HFFc6 (cell line): ENCODE measurements around the gene CTF1. TPM values are rescaled to one million over a fixed set of nuclear protein-coding genes. Genes with fewer than 3 reads are reported as not detected.
A peak's percentile ranks its signal among the peaks of the same experiment; 100 is the strongest.

Experiments
- DNase-seq: peaks from one replicate; pipeline ENCODE4 v3.0.0-alpha.2; 2018
- H3K27ac Mint-ChIP-seq: 2 replicates; pipeline ENCODE4 v1.8.0; 2020; ENCODE audit warnings: mild to moderate bottlenecking, mixed read lengths
- H3K27me3 Mint-ChIP-seq: 2 replicates; pipeline ENCODE4 v1.8.0; 2021; ENCODE audit warnings: mild to moderate bottlenecking, moderate library complexity, mixed read lengths; ENCODE audit not compliant: insufficient read depth
- H3K36me3 Mint-ChIP-seq: 2 replicates; pipeline ENCODE4 v1.8.0; 2021; ENCODE audit warnings: low read depth, mixed read lengths
- H3K4me1 Mint-ChIP-seq: 2 replicates; pipeline ENCODE4 v1.8.0; 2020; ENCODE audit warnings: low read depth, mixed read lengths
- H3K4me3 Mint-ChIP-seq: 2 replicates; pipeline ENCODE4 v1.8.0; 2020; ENCODE audit warnings: mild to moderate bottlenecking, moderate library complexity, mixed read lengths
- H3K9me3 Mint-ChIP-seq: 2 replicates; pipeline ENCODE4 v1.8.0; 2020; ENCODE audit warnings: mild to moderate bottlenecking, mixed read lengths
- CTCF ChIP-seq: fragments of 200-600 bp; sonication (generic); IDR thresholded peaks from 2 replicates; pipeline ENCODE4 v1.5.0; 2021; ENCODE audit warnings: antibody characterized with exemption, mild to moderate bottlenecking
- total RNA-seq, 6 experiments: library from RNA; stranded (reverse); fragmentation: NEBNext Ultra II Directional; extraction: Animal tissue kit (Norgen Biotek cat#: 25700); gene quantifications; 2 replicates in 1 of 6; 3 replicates in 5 of 6; pipeline ENCODE4 v1.2.3, GENCODE V29; 2021

CTF1 gene
- total RNA-seq, 6 experiments from 2014 or later: 12.0 to 16.3 (median 14.0) TPM

GRCh38 chr16:30914830-30915229 is 18.4 kb downstream of the CTF1 start:
- no peak overlapping the region for H3K27ac Mint-ChIP-seq
- no peaks in the 10 kb centered on the region for H3K4me1 Mint-ChIP-seq
- no peaks in the 10 kb centered on the region; the same call in 1 of the 2 replicates for H3K27me3 Mint-ChIP-seq
- no peak for DNase-seq
- no peak overlapping the region for H3K4me3 Mint-ChIP-seq
- H3K36me3 Mint-ChIP-seq: no peaks in the 10 kb centered on the region
- TF ChIP-seq CTCF: no peak
- H3K9me3 Mint-ChIP-seq: no peaks in the 10 kb centered on the region

DNA sequence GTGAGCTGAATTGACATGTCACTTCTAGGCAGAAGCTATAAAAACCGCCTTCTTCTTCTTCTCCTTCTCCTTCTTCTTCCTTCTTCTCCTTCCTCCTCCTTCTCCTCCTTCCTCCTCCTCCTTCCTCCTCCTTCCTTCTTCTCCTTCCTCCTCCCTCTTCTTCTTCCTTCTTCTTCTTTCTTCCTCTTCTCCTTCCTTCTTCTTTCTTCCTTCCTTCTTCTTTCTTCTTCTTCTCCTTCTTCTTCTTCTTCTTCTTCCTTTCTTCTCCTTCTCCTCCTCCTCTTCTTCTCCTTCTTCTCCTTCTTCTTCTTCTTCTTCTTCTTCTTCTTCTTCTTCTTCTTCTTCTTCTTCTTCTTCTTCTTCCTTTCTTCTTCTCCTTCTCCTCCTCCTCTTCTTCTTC is 22.2 kb downstream of the CTF1 start:
- TF ChIP-seq CTCF: no peak
- H3K27ac Mint-ChIP-seq: no peak overlapping the region
- H3K4me3 Mint-ChIP-seq: no peak overlapping the region
- H3K4me1 Mint-ChIP-seq: peaks cover 13% of the 10 kb centered on the region
- peaks cover 2% of the 10 kb centered on the region; the same call in 1 of the 2 replicates for H3K27me3 Mint-ChIP-seq
- DNase-seq: no peak
- H3K36me3 Mint-ChIP-seq: no peaks in the 10 kb centered on the region
- no peaks in the 10 kb centered on the region for H3K9me3 Mint-ChIP-seq

GRCh38 chr16:30920891-30921290 is 24.5 kb downstream of the CTF1 start:
- TF ChIP-seq CTCF: no peak
- H3K9me3 Mint-ChIP-seq: no peaks in the 10 kb centered on the region
- H3K4me1 Mint-ChIP-seq: peaks cover 23% of the 10 kb centered on the region
- peak overlapping the region; percentile 99; the same call in 1 of the 2 replicates for H3K4me3 Mint-ChIP-seq
- H3K36me3 Mint-ChIP-seq: 0 out of 2 replicates have a peak, but pooled peaks cover 2% of the 10 kb centered on the region
- H3K27ac Mint-ChIP-seq: peak overlapping the region; percentile 62
- no peak for DNase-seq
- H3K27me3 Mint-ChIP-seq: peaks cover 2% of the 10 kb centered on the region; the same call in 1 of the 2 replicates

DNA sequence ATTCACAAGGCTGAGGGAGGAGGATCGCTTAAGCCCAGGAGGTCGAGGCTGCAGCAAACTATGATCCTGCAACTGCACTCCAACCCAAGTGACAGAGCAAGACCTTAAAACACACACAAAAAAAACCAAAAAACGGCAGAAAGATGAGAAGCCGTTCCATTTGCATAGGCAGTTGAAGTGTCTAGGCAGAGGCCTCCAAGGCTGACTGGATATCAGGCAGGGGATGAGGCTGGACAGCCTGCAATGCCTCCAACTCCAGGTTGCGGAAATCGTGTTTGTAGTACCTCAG is 25.0 kb downstream of the CTF1 start:
- no peak for TF ChIP-seq CTCF
- peaks cover 28% of the 10 kb centered on the region for H3K4me1 Mint-ChIP-seq
- DNase-seq: no peak
- H3K4me3 Mint-ChIP-seq: peak overlapping the region; percentile 99
- H3K27ac Mint-ChIP-seq: peak overlapping the region; percentile 100
- H3K27me3 Mint-ChIP-seq: peaks cover 2% of the 10 kb centered on the region; the same call in 1 of the 2 replicates
- H3K36me3 Mint-ChIP-seq: 0 out of 2 replicates have a peak, but pooled peaks cover 7% of the 10 kb centered on the region
- no peaks in the 10 kb centered on the region for H3K9me3 Mint-ChIP-seq

DNA sequence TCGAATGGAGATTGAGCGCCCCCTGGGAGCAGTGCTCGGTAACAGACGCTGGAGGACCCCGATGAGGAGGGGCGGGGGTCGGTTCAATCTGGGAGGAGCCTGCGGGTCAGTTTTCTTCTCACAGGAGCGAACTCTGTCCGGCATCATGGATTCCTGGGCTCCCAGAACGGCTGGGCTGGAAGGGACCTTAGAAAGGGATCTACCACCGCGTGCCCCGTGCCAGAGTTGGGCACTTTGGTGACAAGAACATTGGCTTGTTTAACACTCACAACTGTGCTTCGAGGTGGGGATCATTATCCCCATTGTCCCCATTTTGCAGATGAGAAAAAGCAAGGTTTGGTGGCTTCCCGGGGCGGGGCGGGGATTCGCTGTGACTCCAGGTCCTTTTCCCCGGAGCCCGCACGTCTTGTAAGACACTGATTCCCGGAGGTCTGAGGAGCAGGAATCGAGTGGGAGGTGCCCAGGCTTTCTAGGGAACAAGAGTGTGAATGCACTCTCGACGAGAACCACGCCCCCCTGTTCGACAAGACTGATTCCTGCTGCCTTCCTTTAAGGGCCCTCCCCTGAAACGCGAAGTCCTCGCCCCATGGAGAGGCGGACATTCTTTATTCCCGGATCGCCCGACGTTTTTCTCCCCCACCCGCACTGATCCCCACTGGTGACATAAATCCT is 25.5 kb downstream of the CTF1 start:
- H3K9me3 Mint-ChIP-seq: no peaks in the 10 kb centered on the region
- peak overlapping the region; percentile 99 for H3K4me3 Mint-ChIP-seq
- H3K27me3 Mint-ChIP-seq: peaks cover 2% of the 10 kb centered on the region; the same call in 1 of the 2 replicates

More for the DNA sequence above, 25.5 kb downstream of the CTF1 start:
- peak; percentile 88 for DNase-seq
- peaks cover 31% of the 10 kb centered on the region for H3K4me1 Mint-ChIP-seq
- H3K36me3 Mint-ChIP-seq: 0 out of 2 replicates have a peak, but pooled peaks cover 9% of the 10 kb centered on the region
- TF ChIP-seq CTCF: peak; percentile 91
- H3K27ac Mint-ChIP-seq: peak overlapping the region; percentile 100
